Progenitor cell of endocrine pancreas (in vitro differentiated cells): ENCODE results near the gene OR13H1. TPM values are rescaled to one million over a fixed set of nuclear protein-coding genes. Genes with fewer than 3 reads are reported as not detected.
"Not testable (repeated sequence)": the region's sequence is repeated elsewhere in the genome, so short reads cannot be mapped to it uniquely, and the experiment has no call there.

ENCODE experiments used
- DNase-seq: peaks from one replicate; pipeline ENCODE4 v3.0.0; 2021; ENCODE audit warnings: low spot score; ENCODE audit not compliant: unreplicated experiment
- H3K27ac Mint-ChIP-seq: 2 replicates; pipeline ENCODE4 v1.8.0; 2021; ENCODE audit warnings: mild to moderate bottlenecking, moderate library complexity, mixed read lengths
- H3K27me3 Mint-ChIP-seq: 2 replicates; pipeline ENCODE4 v1.8.0; 2021; ENCODE audit warnings: mixed read lengths
- H3K36me3 Mint-ChIP-seq: 2 replicates; pipeline ENCODE4 v1.8.0; 2022; ENCODE audit warnings: mixed read lengths; ENCODE audit not compliant: insufficient read depth
- H3K4me1 Mint-ChIP-seq: 2 replicates; pipeline ENCODE4 v1.8.0; 2021; ENCODE audit warnings: low read depth, mixed read lengths
- H3K4me3 Mint-ChIP-seq: 2 replicates; pipeline ENCODE4 v1.8.0; 2021; ENCODE audit warnings: low read depth, mild to moderate bottlenecking, moderate library complexity, mixed read lengths
- H3K9me3 Mint-ChIP-seq: 2 replicates; pipeline ENCODE4 v1.8.0; 2021; ENCODE audit warnings: low read depth, mixed read lengths
- CTCF ChIP-seq: fragments of 200-600 bp; sonication (generic); IDR thresholded peaks from one replicate; pipeline ENCODE4 v1.5.0; 2021; ENCODE audit warnings: antibody characterized with exemption, mild to moderate bottlenecking; ENCODE audit not compliant: unreplicated experiment
- long read RNA-seq: library from polyadenylated mRNA; unstranded; transcript quantifications from one replicate; pipeline ENCODE4 v2.0.0, GENCODE V29; 2020
- total RNA-seq: library from RNA; stranded (reverse); gene quantifications from 2 replicates; pipeline ENCODE4 v1.2.1, GENCODE V29; 2021

OR13H1 gene
- total RNA-seq, result not detected in 2 replicates
- long read RNA-seq, result 0 reads

DNA sequence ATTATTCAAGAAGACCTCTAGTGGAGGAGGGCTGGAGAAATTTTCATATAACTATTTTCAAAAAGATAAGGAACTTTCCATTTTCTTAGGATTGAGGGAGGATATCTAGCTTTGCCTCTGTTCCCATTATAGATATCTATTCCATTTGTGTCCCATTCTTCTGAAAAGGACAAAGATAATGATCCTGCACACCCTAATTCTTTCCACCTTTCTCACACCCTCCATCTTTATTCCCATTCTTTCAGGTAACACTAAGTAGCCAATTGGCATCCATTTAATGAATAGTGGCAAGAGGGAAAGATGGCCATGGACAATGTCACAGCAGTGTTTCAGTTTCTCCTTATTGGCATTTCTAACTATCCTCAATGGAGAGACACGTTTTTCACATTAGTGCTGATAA lies at the start of gene OR13H1:
TSS of gene OR13H1 (plus strand) at position 301 of the 400 bp plus-strand sequence. CDS start at position 301, 0 bp downstream.
- H3K36me3 Mint-ChIP-seq, result peaks cover 12% of the 10 kb centered on the region
- H3K4me3 Mint-ChIP-seq, result no peak within 1 kb of the TSS

GRCh38 chrX:131501556-131501955 lies 42.3 kb upstream of the OR13H1 start:
- H3K27me3 Mint-ChIP-seq, H3K4me3 Mint-ChIP-seq, H3K4me1 Mint-ChIP-seq, DNase-seq, H3K27ac Mint-ChIP-seq, H3K9me3 Mint-ChIP-seq, H3K36me3 Mint-ChIP-seq: not testable (repeated sequence)

More for the DNA sequence above, at the start of gene OR13H1:
- no peak within 1 kb of the TSS for H3K27ac Mint-ChIP-seq
- no peaks in the 10 kb centered on the region for H3K9me3 Mint-ChIP-seq
- DNase-seq, result no peak
- peaks cover 15% of the 10 kb centered on the region for H3K4me1 Mint-ChIP-seq
- no peak for TF ChIP-seq CTCF
- no peaks in the 10 kb centered on the region for H3K27me3 Mint-ChIP-seq

GRCh38 chrX:131513159-131513914 lies 30.5 kb upstream of the OR13H1 start:
- H3K4me1 Mint-ChIP-seq, result no peaks in the 10 kb centered on the region

GRCh38 chrX:131521824-131522223 lies 22.1 kb upstream of the OR13H1 start:
- Mint-ChIP-seq H3K4me3 (no peak overlapping the region), H3K36me3 (peaks cover 68% of the 10 kb centered on the region), H3K9me3 (peaks cover 58% of the 10 kb centered on the region), H3K4me1 (no peaks in the 10 kb centered on the region), H3K27ac (no peak overlapping the region), H3K27me3 (no peaks in the 10 kb centered on the region)
- no peak for TF ChIP-seq CTCF
- DNase-seq, result no peak

More at GRCh38 chrX:131513159-131513914, 30.5 kb upstream of the OR13H1 start:
- no peak for TF ChIP-seq CTCF
- no peak for DNase-seq
- Mint-ChIP-seq H3K4me3 (no peak overlapping the region), H3K27me3 (no peaks in the 10 kb centered on the region), H3K27ac (no peak overlapping the region), H3K36me3 (peaks cover 51% of the 10 kb centered on the region), H3K9me3 (peaks cover 57% of the 10 kb centered on the region)

DNA sequence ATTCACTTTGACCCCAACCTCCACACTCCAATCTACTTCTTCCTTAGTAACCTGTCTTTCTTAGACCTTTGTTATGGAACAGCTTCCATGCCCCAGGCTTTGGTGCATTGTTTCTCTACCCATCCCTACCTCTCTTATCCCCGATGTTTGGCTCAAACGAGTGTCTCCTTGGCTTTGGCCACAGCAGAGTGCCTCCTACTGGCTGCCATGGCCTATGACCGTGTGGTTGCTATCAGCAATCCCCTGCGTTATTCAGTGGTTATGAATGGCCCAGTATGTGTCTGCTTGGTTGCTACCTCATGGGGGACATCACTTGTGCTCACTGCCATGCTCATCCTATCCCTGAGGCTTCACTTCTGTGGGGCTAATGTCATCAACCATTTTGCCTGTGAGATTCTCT lies 344 bp downstream of the OR13H1 start:
- Mint-ChIP-seq H3K27me3 (no peaks in the 10 kb centered on the region), H3K9me3 (no peaks in the 10 kb centered on the region), H3K36me3 (peaks cover 10% of the 10 kb centered on the region), H3K27ac (no peak overlapping the region), H3K4me1 (peaks cover 12% of the 10 kb centered on the region), H3K4me3 (no peak overlapping the region)
- DNase-seq, result no peak
- TF ChIP-seq CTCF, result no peak

- H3K27me3 Mint-ChIP-seq, result no peaks in the 10 kb centered on the region
- peaks cover 17% of the 10 kb centered on the region for H3K4me1 Mint-ChIP-seq
- peaks cover 6% of the 10 kb centered on the region for H3K36me3 Mint-ChIP-seq
- H3K27ac Mint-ChIP-seq, result peak overlapping the region; percentile 9
- TF ChIP-seq CTCF, result no peak
- H3K9me3 Mint-ChIP-seq, result peaks cover 3% of the 10 kb centered on the region
- no peak overlapping the region for H3K4me3 Mint-ChIP-seq
- no peak for DNase-seq
These were observed 5.1 kb downstream of the OR13H1 start for GRCh38 chrX:131549011-131549410.

DNA sequence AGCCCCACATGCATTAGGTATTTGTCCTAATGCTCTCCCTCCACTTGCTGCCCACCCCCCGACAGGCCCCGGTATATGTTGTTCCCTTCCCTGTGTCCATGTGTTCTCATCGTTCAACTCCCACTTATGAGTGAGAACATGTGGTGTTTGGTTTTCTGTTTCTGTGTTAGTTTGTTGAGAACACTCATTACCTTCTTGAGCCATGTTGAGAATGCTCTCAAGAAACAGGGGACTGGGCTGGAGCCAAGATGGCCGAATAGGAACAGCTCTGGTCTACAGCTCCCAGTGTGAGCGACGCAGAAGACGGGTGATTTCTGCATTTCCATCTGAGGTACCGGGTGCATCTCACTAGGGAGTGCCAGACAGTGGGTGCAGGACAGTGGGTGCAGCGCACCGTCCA lies 8.6 kb downstream of the OR13H1 start:
- peaks cover 16% of the 10 kb centered on the region for H3K36me3 Mint-ChIP-seq
- H3K27ac Mint-ChIP-seq, H3K4me3 Mint-ChIP-seq: not testable (repeated sequence)

More for the DNA sequence above, 8.6 kb downstream of the OR13H1 start:
- not testable (repeated sequence) for DNase-seq, H3K27me3 Mint-ChIP-seq
- Mint-ChIP-seq H3K4me1 (peaks cover 17% of the 10 kb centered on the region), H3K9me3 (peaks cover 18% of the 10 kb centered on the region)
